Activated T-helper 1 cell treated with anti-CD3 and anti-CD28 coated beads, Interleukin-12 subunit alpha, Interleukin-12 subunit beta, Interleukin-2, Interleukin-4 antibody, amounts not matched to agents 30 ng/mL and 10 ng/mL and 1 ng/mL, durations not matched to agents 14 hours and 24 hours and 36 hours (primary cell): ENCODE results near the gene RSPH9. TPM values are rescaled to one million over a fixed set of nuclear protein-coding genes. Genes with fewer than 3 reads are reported as not detected.
"Not testable (repeated sequence)": the region's sequence is repeated elsewhere in the genome, so short reads cannot be mapped to it uniquely, and the experiment has no call there.

Source experiments
- DNase-seq: peaks from one replicate; pipeline ENCODE4 v3.0.0; 2021; ENCODE audit warnings: low spot score
- H3K27ac Mint-ChIP-seq: one replicate; pipeline ENCODE4 v1.8.0; 2021; ENCODE audit warnings: mild to moderate bottlenecking, mixed read lengths
- H3K27me3 Mint-ChIP-seq: one replicate; pipeline ENCODE4 v1.8.0; 2022; ENCODE audit warnings: mild to moderate bottlenecking, moderate library complexity, mixed read lengths; ENCODE audit not compliant: insufficient read depth
- H3K36me3 Mint-ChIP-seq: one replicate; pipeline ENCODE4 v1.8.0; 2021; ENCODE audit warnings: low read depth, mixed read lengths
- H3K4me1 Mint-ChIP-seq: one replicate; pipeline ENCODE4 v1.8.0; 2021; ENCODE audit warnings: low read depth, mixed read lengths
- H3K4me3 Mint-ChIP-seq: one replicate; pipeline ENCODE4 v1.8.0; 2021; ENCODE audit warnings: mild to moderate bottlenecking, moderate library complexity, mixed read lengths
- H3K9me3 Mint-ChIP-seq: one replicate; pipeline ENCODE4 v1.8.0; 2021; ENCODE audit warnings: mixed read lengths
- intact Hi-C: fragments of 100-400 bp; cut with micrococcal nuclease; formaldehyde crosslinking; loops from one replicate; pipeline ENCODE4 v1.15.1; 2024
- total RNA-seq: library from RNA; stranded (reverse); gene quantifications from 2 replicates; pipeline ENCODE4 v1.2.3, GENCODE V29; 2022

RSPH9 gene
- total RNA-seq, 1 donor from 2014 or later = not detected

DNA sequence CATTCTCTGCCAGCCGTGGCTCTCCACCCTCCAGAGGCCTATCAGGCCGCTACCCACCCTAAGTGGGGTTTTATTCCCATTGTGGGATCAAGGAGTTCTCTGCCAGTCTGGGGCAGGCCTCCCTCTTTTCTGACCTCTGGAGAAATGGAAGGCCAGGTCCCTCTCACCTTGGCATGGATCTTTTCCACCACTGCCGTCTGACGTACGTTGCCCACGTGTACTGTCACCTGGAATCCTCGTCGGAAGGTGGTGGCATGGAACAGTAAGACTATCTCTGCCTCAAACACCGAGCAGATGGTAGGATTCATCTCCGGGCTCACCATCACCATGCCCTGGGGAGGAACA lies 23.0 kb upstream of the RSPH9 start:
- intact Hi-C loops = no loop called here
- H3K4me1 Mint-ChIP-seq = peaks cover 13% of the 10 kb centered on the region
- H3K27me3 Mint-ChIP-seq = no peaks in the 10 kb centered on the region
- H3K36me3 Mint-ChIP-seq = peaks cover 47% of the 10 kb centered on the region
- H3K9me3 Mint-ChIP-seq = no peaks in the 10 kb centered on the region
- no peak overlapping the region for H3K4me3 Mint-ChIP-seq
- no peak overlapping the region for H3K27ac Mint-ChIP-seq
- DNase-seq = no peak

DNA sequence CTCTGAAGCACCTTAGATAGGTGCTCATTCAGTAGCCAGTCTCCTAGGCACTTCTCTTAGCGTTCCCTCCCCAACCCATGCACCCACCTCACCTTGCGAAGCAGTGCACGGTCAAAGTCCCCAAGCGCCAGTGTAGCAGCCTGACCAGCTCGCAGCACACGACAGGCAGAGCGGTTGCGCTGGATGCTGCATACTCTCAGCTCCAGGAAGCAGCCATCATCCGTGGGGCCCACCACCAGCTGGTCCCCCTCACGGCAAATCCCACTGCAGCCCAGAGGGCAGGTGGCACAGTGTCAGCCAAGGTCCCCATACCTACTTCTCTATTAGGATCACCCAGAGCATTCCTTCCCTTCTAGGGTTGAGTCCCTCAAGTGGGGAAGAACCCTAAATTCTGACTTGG lies 22.3 kb upstream of the RSPH9 start:
- H3K36me3 Mint-ChIP-seq = peaks cover 50% of the 10 kb centered on the region
- H3K4me1 Mint-ChIP-seq = peaks cover 20% of the 10 kb centered on the region
- no peak overlapping the region for H3K27ac Mint-ChIP-seq
- intact Hi-C loops = no loop called here
- no peaks in the 10 kb centered on the region for H3K27me3 Mint-ChIP-seq
- H3K9me3 Mint-ChIP-seq = no peaks in the 10 kb centered on the region
- no peak for DNase-seq
- no peak overlapping the region for H3K4me3 Mint-ChIP-seq

DNA sequence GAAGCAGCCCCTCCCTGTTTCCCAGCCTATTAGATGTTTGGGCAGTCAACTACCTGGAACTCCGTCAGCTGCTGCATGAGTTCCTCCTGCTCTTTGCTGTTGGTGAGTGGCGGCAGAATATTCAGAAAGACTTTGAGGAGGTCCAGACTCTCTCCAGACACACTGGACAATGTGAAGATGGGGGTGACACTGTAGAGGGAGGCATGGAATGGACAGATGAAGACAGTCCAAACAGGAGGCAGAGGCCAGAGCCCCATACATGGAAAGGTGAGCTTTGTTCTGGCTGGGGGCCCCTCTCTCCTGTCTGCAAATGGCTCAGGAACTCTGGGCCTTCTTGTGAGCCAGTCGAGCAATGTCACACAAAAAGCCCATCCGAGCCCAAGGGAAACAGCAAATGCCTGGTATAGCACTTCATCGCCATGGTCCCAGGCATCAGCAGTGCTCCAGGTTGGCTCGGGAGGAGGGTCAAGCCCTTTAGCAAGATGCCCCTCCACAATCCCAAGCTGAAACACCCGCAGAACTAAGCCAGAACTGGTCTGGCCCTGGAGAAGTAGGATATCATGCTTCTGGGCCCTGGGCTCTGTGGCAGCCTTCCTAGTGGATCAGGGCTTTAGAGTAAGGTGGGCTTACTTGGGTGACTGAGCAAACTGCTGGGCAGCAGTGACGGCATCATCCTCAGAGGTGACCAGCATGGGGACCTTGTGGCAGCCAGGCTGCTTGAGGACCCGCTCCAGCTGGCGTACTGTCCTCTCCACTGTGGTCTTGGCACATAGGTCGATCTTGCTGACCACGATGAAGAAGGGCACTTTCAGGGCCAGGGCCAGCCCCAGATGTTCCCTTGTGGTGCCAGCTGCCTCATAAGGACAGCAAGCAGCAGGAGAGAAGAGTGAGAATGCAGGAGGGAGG lies 20.7 kb upstream of the RSPH9 start:
- intact Hi-C loops = no loop called here
- Mint-ChIP-seq H3K4me1 (peaks cover 29% of the 10 kb centered on the region), H3K36me3 (peaks cover 55% of the 10 kb centered on the region), H3K27ac (peak overlapping the region; percentile 32), H3K27me3 (no peaks in the 10 kb centered on the region), H3K4me3 (no peak overlapping the region), H3K9me3 (no peaks in the 10 kb centered on the region)
- no peak for DNase-seq

DNA sequence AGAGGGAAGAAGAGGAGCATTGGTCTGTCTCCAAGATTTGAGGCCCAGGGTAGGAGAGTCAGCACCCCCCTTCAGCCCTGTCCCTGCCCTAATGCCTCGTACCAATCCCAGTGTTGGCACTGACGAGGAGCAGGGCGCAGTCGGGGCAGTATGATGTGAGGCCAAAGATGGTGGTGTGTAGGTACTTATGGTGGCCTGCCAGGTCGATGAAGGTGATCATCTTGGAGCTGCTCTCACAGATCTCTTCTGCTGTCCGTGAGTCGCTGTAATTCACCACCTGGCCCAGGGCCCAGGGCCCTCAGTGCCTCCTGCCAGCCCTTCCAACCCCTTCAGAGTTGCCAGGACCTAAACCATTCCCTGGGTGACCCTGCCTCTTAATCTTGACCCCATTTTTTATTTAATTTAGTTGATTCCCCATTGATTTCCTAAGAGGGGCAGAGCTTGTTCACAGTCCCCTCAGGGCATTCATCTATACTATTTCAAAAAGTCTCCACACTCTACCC lies 20.0 kb upstream of the RSPH9 start:
- peaks cover 30% of the 10 kb centered on the region for H3K4me1 Mint-ChIP-seq
- intact Hi-C loops = loop anchor here (5.0 kb wide), 2 partner anchors 198 to 622 kb away; partner anchors contain the start of genes ABCC10 and HSP90AB1
- no peak for DNase-seq
- no peaks in the 10 kb centered on the region for H3K9me3 Mint-ChIP-seq
- no peaks in the 10 kb centered on the region for H3K27me3 Mint-ChIP-seq
- peaks cover 55% of the 10 kb centered on the region for H3K36me3 Mint-ChIP-seq
- H3K27ac Mint-ChIP-seq = no peak overlapping the region
- H3K4me3 Mint-ChIP-seq = no peak overlapping the region

DNA sequence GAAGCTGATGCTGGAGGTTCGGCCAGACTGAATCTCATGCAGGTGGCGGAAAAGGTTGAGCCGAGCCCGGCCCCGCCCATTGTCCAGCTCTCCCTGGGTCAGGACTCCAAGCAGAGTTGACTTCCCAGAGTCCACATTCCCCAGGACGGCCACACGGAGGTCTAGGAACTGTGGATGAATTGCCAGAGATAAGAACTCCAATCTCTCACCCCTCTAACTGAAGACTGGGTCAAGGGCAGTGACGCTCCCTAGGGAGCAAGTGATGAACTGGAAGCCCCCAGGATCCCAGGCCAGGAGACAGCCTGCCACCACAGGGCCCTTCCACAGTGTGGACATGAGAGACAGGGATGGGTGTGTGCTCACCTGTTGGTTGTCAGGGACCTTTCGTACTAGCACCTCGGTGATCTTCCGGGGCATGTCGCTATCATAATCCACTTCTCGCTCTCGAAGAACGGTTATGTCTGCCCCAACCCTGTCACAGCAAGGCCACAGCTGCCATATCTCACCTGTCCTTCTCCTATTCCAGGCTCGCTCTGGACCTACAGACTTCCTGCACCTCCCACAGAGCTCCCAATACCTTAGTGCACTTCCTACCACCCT lies 19.3 kb upstream of the RSPH9 start:
- Mint-ChIP-seq H3K4me1 (peaks cover 35% of the 10 kb centered on the region), H3K9me3 (no peaks in the 10 kb centered on the region), H3K36me3 (peaks cover 53% of the 10 kb centered on the region), H3K27ac (no peak overlapping the region), H3K4me3 (no peak overlapping the region), H3K27me3 (no peaks in the 10 kb centered on the region)
- intact Hi-C loops = loop anchor here (5.0 kb wide), 2 partner anchors 198 to 622 kb away; partner anchors contain the start of genes ABCC10 and HSP90AB1
- DNase-seq = no peak

DNA sequence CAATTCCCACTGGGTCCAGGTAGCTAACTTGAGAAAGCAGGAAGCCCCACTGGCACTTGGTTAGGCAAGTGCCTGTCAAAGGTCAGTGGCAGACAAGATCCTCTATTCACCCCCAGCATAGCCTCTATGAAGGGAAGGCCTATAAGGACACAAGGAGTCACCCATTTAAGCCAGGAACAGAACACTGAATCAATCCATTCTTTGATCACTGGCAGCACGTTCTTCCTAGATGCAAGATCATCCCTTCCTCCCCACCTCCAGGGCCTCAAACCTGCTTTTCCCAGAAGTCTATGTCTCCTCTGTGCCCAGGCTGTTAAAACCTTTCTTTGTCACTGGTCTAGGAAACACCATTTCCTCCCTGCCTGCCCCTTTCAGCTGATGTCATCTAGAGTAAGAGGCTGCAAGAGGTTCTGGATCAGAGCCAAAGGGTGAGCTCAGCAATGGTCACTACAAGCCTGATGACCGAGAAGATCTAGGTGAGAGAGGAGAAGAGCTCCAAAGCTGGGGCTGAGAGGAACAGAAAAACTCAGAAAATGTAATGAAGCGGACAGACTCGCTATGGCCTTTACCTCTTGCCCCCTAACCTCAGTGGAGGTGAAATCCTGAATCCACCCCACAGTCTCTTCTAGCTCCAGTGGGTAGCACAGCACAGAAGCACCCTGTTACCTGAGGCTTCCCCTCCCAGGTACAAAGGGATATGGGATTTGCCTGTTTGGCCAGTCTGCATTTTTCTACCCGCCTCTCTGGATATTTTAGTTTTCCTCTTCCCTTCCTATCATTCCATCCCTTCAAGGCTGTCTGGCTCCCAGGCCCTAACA lies 17.6 kb upstream of the RSPH9 start:
- DNase-seq = no peak
- Mint-ChIP-seq H3K36me3 (peaks cover 42% of the 10 kb centered on the region), H3K4me1 (peaks cover 42% of the 10 kb centered on the region), H3K4me3 (peak overlapping the region; percentile 70), H3K9me3 (no peaks in the 10 kb centered on the region), H3K27me3 (no peaks in the 10 kb centered on the region), H3K27ac (peak overlapping the region; percentile 73)
- intact Hi-C loops = loop anchor here (2.0 to 5.0 kb wide), 3 partner anchors 18 to 620 kb away; partner anchors contain the start of genes ABCC10 and HSP90AB1

DNA sequence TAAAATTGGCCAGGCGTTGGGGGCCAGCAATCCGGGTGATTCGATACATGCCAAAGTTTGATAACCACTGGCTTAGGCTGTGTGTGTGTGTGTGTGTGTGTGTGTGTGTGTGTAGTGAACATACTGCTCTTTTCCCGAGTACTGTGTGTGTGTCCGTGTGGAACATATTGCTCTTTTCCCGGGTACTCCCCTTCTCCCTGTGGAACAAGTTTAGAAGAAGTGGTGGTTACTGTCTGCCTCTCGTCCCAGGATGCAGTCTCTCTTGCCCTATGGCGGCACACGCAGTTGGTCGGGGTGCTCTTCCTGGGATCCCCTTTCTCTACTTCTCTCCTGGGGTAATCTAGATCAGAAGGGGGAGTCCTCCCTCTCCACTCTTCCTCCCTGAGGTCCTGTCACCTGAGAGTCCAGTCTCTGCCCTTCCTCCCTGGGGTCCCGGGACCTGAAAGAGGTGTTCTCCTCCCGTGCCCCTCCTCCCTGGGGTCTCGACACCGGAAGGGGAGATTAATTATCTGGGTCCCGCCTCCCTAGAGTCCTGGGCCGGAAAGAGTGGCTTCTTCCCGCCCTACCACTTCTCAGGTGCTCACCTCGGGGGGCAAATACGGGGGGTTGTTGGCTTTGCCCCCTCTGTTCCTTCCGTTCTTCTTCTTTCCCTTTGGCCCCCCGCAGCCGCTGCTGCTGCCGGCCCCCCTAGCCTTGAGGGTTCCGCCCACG lies 16.3 kb upstream of the RSPH9 start:
- intact Hi-C loops = loop anchor here (1.0 to 5.0 kb wide), 12 partner anchors 52 to 619 kb away; partner anchors contain the start of genes ABCC10, CUL7, HSP90AB1 and KLHDC3
- H3K27ac Mint-ChIP-seq = peak overlapping the region; percentile 90
- DNase-seq = peak; percentile 48
- H3K9me3 Mint-ChIP-seq = no peaks in the 10 kb centered on the region
- H3K36me3 Mint-ChIP-seq = peaks cover 34% of the 10 kb centered on the region
- peak overlapping the region; percentile 99 for H3K4me3 Mint-ChIP-seq
- peaks cover 42% of the 10 kb centered on the region for H3K4me1 Mint-ChIP-seq
- no peaks in the 10 kb centered on the region for H3K27me3 Mint-ChIP-seq

DNA sequence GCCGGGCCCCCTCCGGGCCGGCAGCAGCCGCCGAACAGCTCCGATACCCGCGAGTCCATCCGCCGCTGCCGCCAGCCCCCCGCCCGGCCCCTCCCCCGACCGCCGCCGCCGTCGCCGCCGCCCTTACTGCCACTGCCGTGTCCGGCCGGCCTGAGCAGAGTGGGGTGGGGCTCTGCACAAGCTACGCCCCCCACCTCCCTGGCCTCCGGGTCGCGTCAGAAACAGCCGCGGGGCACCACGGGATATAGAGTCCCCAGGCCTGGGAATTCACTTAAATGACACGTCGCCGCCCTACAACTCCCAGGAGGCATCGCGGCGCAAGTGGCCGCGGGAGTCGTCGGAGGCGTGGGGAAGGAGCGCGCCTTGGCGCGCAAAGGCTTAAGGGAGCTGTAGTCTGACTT lies 15.7 kb upstream of the RSPH9 start, which contains the start of gene GTPBP2:
TSS of gene GTPBP2 (minus strand) at position 161 of the 401 bp plus-strand sequence. CDS start at position 59, 102 bp downstream.
- intact Hi-C loops = loop anchor here (1.0 to 5.0 kb wide), 12 partner anchors 53 to 618 kb away; partner anchors contain the start of genes ABCC10, CUL7, HSP90AB1 and KLHDC3
- Mint-ChIP-seq H3K27me3 (no peaks in the 10 kb centered on the region), H3K9me3 (no peaks in the 10 kb centered on the region), H3K27ac (peak within 1 kb of the TSS; percentile 95), H3K4me3 (peak within 1 kb of the TSS; percentile 99), H3K36me3 (peaks cover 33% of the 10 kb centered on the region), H3K4me1 (peaks cover 42% of the 10 kb centered on the region)
- peak; percentile 97 for DNase-seq

DNA sequence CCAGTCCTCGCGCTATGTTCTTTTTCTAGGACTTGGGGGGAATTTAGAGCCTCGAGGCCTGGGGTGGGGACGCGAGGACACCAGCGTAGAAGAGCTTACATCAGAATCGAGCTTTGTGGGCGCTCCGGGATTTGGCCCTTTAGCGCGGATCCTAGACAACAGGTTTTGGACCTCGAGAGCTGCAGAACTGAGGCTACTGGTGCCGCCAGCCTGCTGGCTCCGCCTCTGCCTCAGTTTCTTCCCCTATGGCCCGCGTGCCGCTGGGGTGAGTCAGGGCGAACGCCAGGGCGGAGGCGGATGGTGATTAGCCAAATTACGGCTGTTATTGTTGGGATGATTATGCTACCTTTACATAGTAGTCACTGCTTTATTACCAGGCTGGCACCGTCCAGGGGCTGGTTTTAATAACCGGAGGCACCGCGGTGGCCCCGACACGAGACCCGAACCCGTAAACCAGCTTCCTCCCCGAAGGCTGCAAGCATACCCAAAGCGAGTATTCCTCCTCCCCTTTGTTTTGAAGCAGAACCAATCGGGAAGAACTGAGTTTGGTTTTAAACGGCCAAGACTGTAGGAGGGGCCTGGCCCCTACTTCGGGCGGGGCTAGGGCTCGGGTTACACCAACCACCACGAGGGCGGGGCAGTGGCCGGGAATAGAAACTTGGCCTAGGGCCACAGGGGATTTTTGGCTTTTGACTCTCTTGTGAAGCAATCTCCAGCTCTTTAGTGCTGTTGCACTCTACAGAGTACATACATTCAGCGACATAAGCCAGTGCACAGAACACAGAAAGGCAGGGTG lies 15.1 kb upstream of the RSPH9 start:
- Mint-ChIP-seq H3K27ac (peak overlapping the region; percentile 95), H3K27me3 (no peaks in the 10 kb centered on the region), H3K4me3 (peak overlapping the region; percentile 99), H3K9me3 (no peaks in the 10 kb centered on the region), H3K4me1 (peaks cover 44% of the 10 kb centered on the region), H3K36me3 (peaks cover 31% of the 10 kb centered on the region)
- peak; percentile 94 for DNase-seq
- intact Hi-C loops = loop anchor here (1.0 to 10.0 kb wide), 18 partner anchors 16 to 1895 kb away; partner anchors contain the start of genes ABCC10, CDC5L, CNPY3 and CUL7

DNA sequence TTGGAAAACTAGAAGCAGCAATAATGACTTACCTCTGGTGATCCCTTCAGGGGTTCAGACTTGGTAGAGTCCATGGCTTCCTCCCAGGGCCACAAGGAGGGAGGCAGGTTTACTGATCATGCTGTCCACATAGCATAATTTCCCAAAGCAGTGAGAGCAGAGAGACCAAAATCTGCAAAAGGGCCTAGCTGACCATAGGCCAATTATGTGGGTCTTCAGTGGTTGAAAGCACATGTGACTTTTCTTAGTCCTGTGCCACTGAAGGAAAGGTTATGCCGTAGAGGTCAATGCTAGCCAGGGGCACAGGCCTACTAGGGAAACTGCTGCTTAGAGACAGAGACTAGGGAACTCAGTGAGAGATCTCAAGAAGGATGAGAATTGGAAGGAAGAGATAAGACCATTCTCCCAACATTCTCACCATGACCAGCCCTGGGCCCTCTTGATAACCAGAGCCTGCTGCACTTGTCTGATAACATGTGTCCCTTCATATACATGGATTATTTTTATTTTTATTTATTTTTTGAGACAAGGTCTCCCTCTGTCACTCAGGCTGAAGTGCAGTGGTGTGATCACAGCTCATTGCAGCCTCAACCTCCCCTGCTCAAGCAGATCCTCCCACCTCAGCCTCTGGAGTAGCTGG lies 13.7 kb upstream of the RSPH9 start:
- Mint-ChIP-seq H3K27me3 (no peaks in the 10 kb centered on the region), H3K4me1 (peaks cover 48% of the 10 kb centered on the region), H3K9me3 (no peaks in the 10 kb centered on the region), H3K27ac (peak overlapping the region; percentile 86), H3K36me3 (peaks cover 21% of the 10 kb centered on the region), H3K4me3 (no peak overlapping the region)
- intact Hi-C loops = loop anchor here (1.0 to 10.0 kb wide), 6 partner anchors 14 to 1896 kb away; partner anchors contain the start of genes CDC5L, CNPY3, RSPH9 and TBCC
- no peak for DNase-seq

DNA sequence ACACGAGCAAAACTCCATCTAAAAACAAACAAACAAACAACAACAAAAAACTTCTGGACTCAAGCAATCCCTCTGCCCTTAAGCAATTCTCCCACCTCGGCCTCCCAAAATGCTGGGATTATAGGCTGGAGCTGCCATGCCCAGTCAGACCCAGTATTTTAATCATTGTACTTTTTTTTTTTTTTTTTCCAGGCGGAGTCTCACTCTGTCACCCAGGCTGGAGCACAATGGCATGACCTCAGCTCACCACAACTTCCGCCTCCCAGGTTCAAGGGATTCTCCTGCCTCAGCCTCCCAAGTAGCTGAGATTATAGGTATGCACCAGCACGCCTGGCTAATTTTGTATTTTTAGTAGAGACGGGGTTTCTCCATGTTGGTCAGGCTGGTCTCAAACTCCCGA lies 11.8 kb upstream of the RSPH9 start:
- DNase-seq, H3K27ac Mint-ChIP-seq, H3K27me3 Mint-ChIP-seq, H3K4me3 Mint-ChIP-seq, H3K9me3 Mint-ChIP-seq: not testable (repeated sequence)
- intact Hi-C loops = loop anchor here (5.0 to 10.0 kb wide), 2 partner anchors 754 to 1898 kb away; partner anchors contain the start of genes CDC5L and TFEB
- peaks cover 43% of the 10 kb centered on the region for H3K4me1 Mint-ChIP-seq
- H3K36me3 Mint-ChIP-seq = peaks cover 14% of the 10 kb centered on the region
